Upper lobe of left lung (tissue), 4 donors: Measurements from ENCODE around the gene KHDC1L.

Source experiments
- POLR2AphosphoS5 ChIP-seq, 2 donors: sonication (generic); formaldehyde crosslinking; IDR thresholded peaks; one replicate each; pipeline ENCODE4 v1.5.1; 2017; ENCODE audit warnings: antibody characterized with exemption in 2 of 2
- TF ChIP-seq, protein P1 (sequence below), 6 experiments: fragments of 450-650 bp in 4 of 6; fragments of 200-600 bp in 2 of 6; sonication (generic) in 2 of 6; IDR thresholded peaks; one replicate each; pipeline ENCODE4 v1.5.1; 2016 to 2019; ENCODE audit warnings: antibody characterized with exemption in 6 of 6

DNA sequence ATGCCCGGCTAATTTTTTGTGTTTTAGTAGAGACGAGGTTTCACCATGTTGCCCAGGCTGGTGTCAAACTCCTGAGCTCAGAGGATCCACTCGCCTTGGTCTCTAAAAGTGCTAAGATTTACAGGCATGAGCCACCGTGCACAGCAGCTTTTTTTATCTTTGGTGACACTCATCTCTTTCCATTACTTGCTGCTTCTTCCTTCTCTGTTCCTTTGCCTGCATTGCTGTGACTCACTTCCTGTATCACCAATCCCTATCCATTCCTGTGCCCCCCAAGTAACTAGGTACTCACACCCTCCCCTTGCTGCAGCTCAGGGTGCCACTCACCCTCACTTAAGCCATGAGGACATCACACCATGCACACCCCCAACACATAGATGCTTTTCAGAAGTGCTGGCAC lies 24.6 kb downstream of the KHDC1L start:
- no peak for TF ChIP-seq POLR2AphosphoS5 (IDR thresholded peaks at IDR 0.05)
- TF ChIP-seq, protein P1, sequence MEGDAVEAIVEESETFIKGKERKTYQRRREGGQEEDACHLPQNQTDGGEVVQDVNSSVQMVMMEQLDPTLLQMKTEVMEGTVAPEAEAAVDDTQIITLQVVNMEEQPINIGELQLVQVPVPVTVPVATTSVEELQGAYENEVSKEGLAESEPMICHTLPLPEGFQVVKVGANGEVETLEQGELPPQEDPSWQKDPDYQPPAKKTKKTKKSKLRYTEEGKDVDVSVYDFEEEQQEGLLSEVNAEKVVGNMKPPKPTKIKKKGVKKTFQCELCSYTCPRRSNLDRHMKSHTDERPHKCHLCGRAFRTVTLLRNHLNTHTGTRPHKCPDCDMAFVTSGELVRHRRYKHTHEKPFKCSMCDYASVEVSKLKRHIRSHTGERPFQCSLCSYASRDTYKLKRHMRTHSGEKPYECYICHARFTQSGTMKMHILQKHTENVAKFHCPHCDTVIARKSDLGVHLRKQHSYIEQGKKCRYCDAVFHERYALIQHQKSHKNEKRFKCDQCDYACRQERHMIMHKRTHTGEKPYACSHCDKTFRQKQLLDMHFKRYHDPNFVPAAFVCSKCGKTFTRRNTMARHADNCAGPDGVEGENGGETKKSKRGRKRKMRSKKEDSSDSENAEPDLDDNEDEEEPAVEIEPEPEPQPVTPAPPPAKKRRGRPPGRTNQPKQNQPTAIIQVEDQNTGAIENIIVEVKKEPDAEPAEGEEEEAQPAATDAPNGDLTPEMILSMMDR (IDR thresholded peaks at IDR 0.05): no peak
